Neural cell (in vitro differentiated cells): ENCODE results near the gene UPK1B. TPM values are rescaled to one million over a fixed set of nuclear protein-coding genes. Genes with fewer than 3 reads are reported as not detected.

Source experiments
- H2AFZ ChIP-seq: fragments of 200-600, 300-800 bp; sonication (generic), shearing (Covaris generic); 2 replicates; pipeline ENCODE4 v1.6.0; 2014; ENCODE audit warnings: low read depth, mild to moderate bottlenecking, antibody characterized with exemption, low read length, moderate library complexity
- H3F3A ChIP-seq: fragments of 200-600 bp; shearing (Covaris generic); 2 replicates; pipeline ENCODE4 v1.6.1; 2016; ENCODE audit warnings: mild to moderate bottlenecking, moderate library complexity, mixed read lengths, antibody characterized with exemption, low read length; ENCODE audit not compliant: insufficient read depth, poor library complexity, severe bottlenecking
- H3K27ac ChIP-seq: fragments of 200-600, 300-800 bp; sonication (generic), shearing (Covaris generic); 2 replicates; pipeline ENCODE4 v1.5.1; 2014; ENCODE audit warnings: mild to moderate bottlenecking, low read length, moderate library complexity
- H3K27me3 ChIP-seq: fragments of 300-800, 200-600 bp; sonication (generic), shearing (Covaris generic); 2 replicates; pipeline ENCODE4 v1.6.0; 2014; ENCODE audit warnings: mild to moderate bottlenecking, low read depth, low read length, moderate library complexity; ENCODE audit not compliant: insufficient read depth
- H3K36me3 ChIP-seq: fragments of 300-800, 200-600 bp; sonication (generic), shearing (Covaris generic); 2 replicates; pipeline ENCODE4 v1.5.1; 2014; ENCODE audit warnings: mild to moderate bottlenecking, antibody characterized with exemption, low read length, moderate library complexity; ENCODE audit not compliant: insufficient read depth
- H3K4me2 ChIP-seq: fragments of 300-800, 200-600 bp; sonication (generic), shearing (Covaris generic); 2 replicates; pipeline ENCODE4 v1.6.0; 2014; ENCODE audit warnings: mild to moderate bottlenecking, low read length
- H3K4me3 ChIP-seq: fragments of 300-800, 200-600 bp; sonication (generic), shearing (Covaris generic); 2 replicates; pipeline ENCODE4 v1.5.1; 2014; ENCODE audit warnings: mild to moderate bottlenecking, low read length, moderate library complexity
- H3K79me2 ChIP-seq: fragments of 200-600 bp; shearing (Covaris generic); replicated peaks from 2 replicates; pipeline ENCODE4 v1.6.0; 2014; ENCODE audit warnings: mild to moderate bottlenecking, low read length, moderate library complexity; ENCODE audit not compliant: insufficient read depth
- H3K9ac ChIP-seq: fragments of 300-800, 200-600 bp; sonication (generic), shearing (Covaris generic); 2 replicates; pipeline ENCODE4 v1.6.1; 2016; ENCODE audit warnings: mild to moderate bottlenecking, low read length, mixed read lengths
- H3K9me2 ChIP-seq: fragments of 200-600 bp; shearing (Covaris generic); 2 replicates; pipeline ENCODE4 v1.6.1; 2016; ENCODE audit warnings: mild to moderate bottlenecking, low read length, mixed read lengths; ENCODE audit not compliant: insufficient read depth
- H3K9me3 ChIP-seq: fragments of 200-600, 300-800 bp; sonication (generic), shearing (Covaris generic); 2 replicates; pipeline ENCODE4 v1.6.1; 2016; ENCODE audit warnings: mild to moderate bottlenecking, mixed run types, low read length, moderate library complexity, mixed read lengths
- H4K20me1 ChIP-seq: fragments of 200-600 bp; shearing (Covaris generic); 2 replicates; pipeline ENCODE4 v1.6.1; 2016; ENCODE audit warnings: mild to moderate bottlenecking, mixed run types; ENCODE audit not compliant: insufficient read depth
- CTCF ChIP-seq: fragments of 450-650 bp; IDR thresholded peaks from 2 replicates; pipeline ENCODE4 v1.5.1; 2014; ENCODE audit warnings: antibody characterized with exemption, mild to moderate bottlenecking, moderate library complexity; ENCODE audit not compliant: poor library complexity, severe bottlenecking
- EP300 ChIP-seq: fragments of 450-650 bp; conservative IDR thresholded peaks from 2 replicates; pipeline ENCODE4 v1.6.1; 2014; ENCODE audit warnings: antibody characterized with exemption, mild to moderate bottlenecking, moderate library complexity; ENCODE audit not compliant: poor library complexity, severe bottlenecking
- EZH2 ChIP-seq: fragments of 200-600, 300-800 bp; shearing (Covaris generic), sonication (generic); IDR thresholded peaks from 2 replicates; pipeline ENCODE4 v1.6.1; 2014; ENCODE audit warnings: antibody characterized with exemption, low read length, borderline replicate concordance, mild to moderate bottlenecking; ENCODE audit not compliant: insufficient read depth, poor library complexity, severe bottlenecking
- MXI1 ChIP-seq: fragments of 450-650 bp; conservative IDR thresholded peaks from 2 replicates; pipeline ENCODE4 v1.6.1; 2014; ENCODE audit warnings: antibody characterized with exemption, mild to moderate bottlenecking; ENCODE audit not compliant: poor library complexity, severe bottlenecking
- POLR2AphosphoS5 ChIP-seq: IDR thresholded peaks from 2 replicates; pipeline ENCODE4 v1.6.1; 2012
- RAD21 ChIP-seq: fragments of 450-650 bp; conservative IDR thresholded peaks from 2 replicates; pipeline ENCODE4 v1.6.1; 2014; ENCODE audit warnings: antibody characterized with exemption, mild to moderate bottlenecking, moderate library complexity
- SMC3 ChIP-seq: fragments of 450-650 bp; conservative IDR thresholded peaks from 2 replicates; pipeline ENCODE4 v1.6.1; 2014; ENCODE audit warnings: antibody characterized with exemption, mild to moderate bottlenecking, moderate library complexity; ENCODE audit not compliant: poor library complexity
- TAF1 ChIP-seq: IDR thresholded peaks from 2 replicates; pipeline ENCODE4 v1.6.1; 2012; ENCODE audit warnings: low read depth
- polyA plus RNA-seq: library from polyadenylated mRNA; depleted of rRNA; stranded (reverse); fragments of >200 nt; gene quantifications from 2 replicates; pipeline ENCODE4 v1.2.3, GENCODE V29; 2014
- TF ChIP-seq, protein P1 (sequence below): IDR thresholded peaks from 2 replicates; pipeline ENCODE4 v1.6.1; 2012; ENCODE audit warnings: borderline replicate concordance

Gene UPK1B
- polyA plus RNA-seq, 1 donor from 2014 or later: not detected

GRCh38 chr3:119205209-119205608 is 31.8 kb downstream of the UPK1B start:
- H3K27ac ChIP-seq: no peak overlapping the region
- H3K9me2 ChIP-seq: no peaks in the 10 kb centered on the region
- no peak overlapping the region for H3K4me3 ChIP-seq
- no peak overlapping the region for H2AFZ ChIP-seq
- TF ChIP-seq EZH2: no peak
- no peak for TF ChIP-seq MXI1
- TF ChIP-seq TAF1: no peak
- no peaks in the 10 kb centered on the region for H3K27me3 ChIP-seq
- no peaks in the 10 kb centered on the region for H3K36me3 ChIP-seq
- no peak overlapping the region for H3K9ac ChIP-seq
- H4K20me1 ChIP-seq: no peaks in the 10 kb centered on the region
- no peaks in the 10 kb centered on the region for H3K9me3 ChIP-seq
- H3K4me2 ChIP-seq: no peak overlapping the region
- no peaks in the 10 kb centered on the region for H3F3A ChIP-seq
- H3K79me2 ChIP-seq: no peaks in the 10 kb centered on the region

DNA sequence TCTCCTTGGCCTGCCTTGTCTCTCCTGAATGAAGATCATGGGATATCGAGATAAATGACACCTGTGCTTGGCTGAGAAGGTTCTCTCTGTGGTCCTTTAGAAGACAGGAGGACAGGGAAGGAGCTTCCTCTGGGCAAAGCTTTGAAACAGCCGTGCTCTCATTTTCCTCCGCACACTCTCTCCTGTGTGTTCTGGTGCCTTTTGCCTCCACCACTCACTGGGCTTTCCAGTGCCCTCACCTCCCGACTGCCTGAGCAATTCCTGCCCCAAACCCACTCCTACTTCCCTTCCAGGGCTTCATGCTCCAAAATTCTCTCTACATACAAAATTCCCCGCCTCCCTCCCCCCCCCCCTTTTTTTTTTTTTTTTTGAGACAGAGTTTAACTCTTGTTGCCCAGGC is 32.3 kb downstream of the UPK1B start:
- Histone ChIP-seq H3K9me2 (no peaks in the 10 kb centered on the region), H2AFZ (no peak overlapping the region), H3K79me2 (no peaks in the 10 kb centered on the region), H3K36me3 (no peaks in the 10 kb centered on the region), H3K27me3 (no peaks in the 10 kb centered on the region), H4K20me1 (no peaks in the 10 kb centered on the region), H3K4me2 (no peak overlapping the region), H3K4me3 (no peak overlapping the region), H3K9me3 (no peaks in the 10 kb centered on the region), H3F3A (no peaks in the 10 kb centered on the region), H3K27ac (no peak overlapping the region), H3K9ac (no peak overlapping the region)
- TF ChIP-seq MXI1 (no peak), EZH2 (no peak), EP300 (no peak), CTCF (no peak), TAF1 (no peak), POLR2AphosphoS5 (no peak)
- TF ChIP-seq, protein P1, sequence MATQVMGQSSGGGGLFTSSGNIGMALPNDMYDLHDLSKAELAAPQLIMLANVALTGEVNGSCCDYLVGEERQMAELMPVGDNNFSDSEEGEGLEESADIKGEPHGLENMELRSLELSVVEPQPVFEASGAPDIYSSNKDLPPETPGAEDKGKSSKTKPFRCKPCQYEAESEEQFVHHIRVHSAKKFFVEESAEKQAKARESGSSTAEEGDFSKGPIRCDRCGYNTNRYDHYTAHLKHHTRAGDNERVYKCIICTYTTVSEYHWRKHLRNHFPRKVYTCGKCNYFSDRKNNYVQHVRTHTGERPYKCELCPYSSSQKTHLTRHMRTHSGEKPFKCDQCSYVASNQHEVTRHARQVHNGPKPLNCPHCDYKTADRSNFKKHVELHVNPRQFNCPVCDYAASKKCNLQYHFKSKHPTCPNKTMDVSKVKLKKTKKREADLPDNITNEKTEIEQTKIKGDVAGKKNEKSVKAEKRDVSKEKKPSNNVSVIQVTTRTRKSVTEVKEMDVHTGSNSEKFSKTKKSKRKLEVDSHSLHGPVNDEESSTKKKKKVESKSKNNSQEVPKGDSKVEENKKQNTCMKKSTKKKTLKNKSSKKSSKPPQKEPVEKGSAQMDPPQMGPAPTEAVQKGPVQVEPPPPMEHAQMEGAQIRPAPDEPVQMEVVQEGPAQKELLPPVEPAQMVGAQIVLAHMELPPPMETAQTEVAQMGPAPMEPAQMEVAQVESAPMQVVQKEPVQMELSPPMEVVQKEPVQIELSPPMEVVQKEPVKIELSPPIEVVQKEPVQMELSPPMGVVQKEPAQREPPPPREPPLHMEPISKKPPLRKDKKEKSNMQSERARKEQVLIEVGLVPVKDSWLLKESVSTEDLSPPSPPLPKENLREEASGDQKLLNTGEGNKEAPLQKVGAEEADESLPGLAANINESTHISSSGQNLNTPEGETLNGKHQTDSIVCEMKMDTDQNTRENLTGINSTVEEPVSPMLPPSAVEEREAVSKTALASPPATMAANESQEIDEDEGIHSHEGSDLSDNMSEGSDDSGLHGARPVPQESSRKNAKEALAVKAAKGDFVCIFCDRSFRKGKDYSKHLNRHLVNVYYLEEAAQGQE: no peak

- Histone ChIP-seq H3K9me2 (no peaks in the 10 kb centered on the region), H3K79me2 (no peaks in the 10 kb centered on the region), H4K20me1 (no peaks in the 10 kb centered on the region), H3K27me3 (no peaks in the 10 kb centered on the region), H3K4me2 (no peak overlapping the region), H3F3A (no peaks in the 10 kb centered on the region), H3K9ac (no peak overlapping the region), H2AFZ (no peak overlapping the region), H3K9me3 (no peaks in the 10 kb centered on the region), H3K36me3 (no peaks in the 10 kb centered on the region), H3K4me3 (no peak overlapping the region), H3K27ac (no peak overlapping the region)
- TF ChIP-seq SMC3 (no peak), CTCF (no peak), POLR2AphosphoS5 (no peak), TAF1 (no peak), EZH2 (no peak), RAD21 (no peak), MXI1 (no peak)
- TF ChIP-seq, protein P1: no peak
Observed at GRCh38 chr3:119206611-119207511, 33.5 kb downstream of the UPK1B start.
